Endothelial cell (in vitro differentiated cells): ENCODE data around the gene PTPRE. TPM values are rescaled to one million over a fixed set of nuclear protein-coding genes. Genes with fewer than 3 reads are reported as not detected.
A peak's percentile ranks its signal among the peaks of the same experiment; 100 is the strongest.

Source experiments
- DNase-seq: peaks from one replicate; pipeline ENCODE4 v3.0.0; 2021; ENCODE audit warnings: low spot score
- H3K27ac Mint-ChIP-seq: one replicate; pipeline ENCODE4 v1.8.0; 2021; ENCODE audit warnings: mixed read lengths, inconsistent platforms; ENCODE audit not compliant: unreplicated experiment
- H3K27me3 Mint-ChIP-seq: one replicate; pipeline ENCODE4 v1.8.0; 2021; ENCODE audit warnings: mild to moderate bottlenecking, moderate library complexity, mixed read lengths, inconsistent platforms; ENCODE audit not compliant: unreplicated experiment
- H3K36me3 Mint-ChIP-seq: one replicate; pipeline ENCODE4 v1.8.0; 2021; ENCODE audit warnings: mild to moderate bottlenecking, low read depth, mixed read lengths, inconsistent platforms; ENCODE audit not compliant: unreplicated experiment
- H3K4me1 Mint-ChIP-seq: one replicate; pipeline ENCODE4 v1.8.0; 2021; ENCODE audit warnings: mild to moderate bottlenecking, mixed read lengths, inconsistent platforms; ENCODE audit not compliant: unreplicated experiment
- H3K4me3 Mint-ChIP-seq: one replicate; pipeline ENCODE4 v1.8.0; 2021; ENCODE audit warnings: mild to moderate bottlenecking, mixed read lengths, inconsistent platforms; ENCODE audit not compliant: unreplicated experiment
- H3K9me3 Mint-ChIP-seq: one replicate; pipeline ENCODE4 v1.8.0; 2021; ENCODE audit warnings: mixed read lengths, inconsistent platforms; ENCODE audit not compliant: unreplicated experiment
- CTCF ChIP-seq: fragments of 200-600 bp; sonication (generic); IDR thresholded peaks from one replicate; pipeline ENCODE4 v1.5.0; 2021; ENCODE audit warnings: antibody characterized with exemption; ENCODE audit not compliant: unreplicated experiment
- total RNA-seq: library from RNA; stranded (reverse); fragmentation: NEBNext Ultra II Directional; extraction: Animal tissue kit (Norgen Biotek cat#: 25700); gene quantifications from one replicate; pipeline ENCODE4 v1.2.1, GENCODE V29; 2021; ENCODE audit not compliant: unreplicated experiment

PTPRE gene
- total RNA-seq, 1 donor from 2014 or later = 117 TPM

- Mint-ChIP-seq H3K27me3 (no peaks in the 10 kb centered on the region), H3K27ac (no peak overlapping the region), H3K4me3 (no peak overlapping the region), H3K9me3 (no peaks in the 10 kb centered on the region), H3K36me3 (no peaks in the 10 kb centered on the region), H3K4me1 (no peaks in the 10 kb centered on the region)
- no peak for DNase-seq
- no peak for TF ChIP-seq CTCF
These were observed 208.0 kb downstream of the PTPRE start for GRCh38 chr10:128114901-128115300.

- DNase-seq = no peak
- TF ChIP-seq CTCF = no peak
- H3K27me3 Mint-ChIP-seq = no peaks in the 10 kb centered on the region
- no peaks in the 10 kb centered on the region for H3K36me3 Mint-ChIP-seq
- no peak overlapping the region for H3K27ac Mint-ChIP-seq
- no peaks in the 10 kb centered on the region for H3K4me1 Mint-ChIP-seq
- no peaks in the 10 kb centered on the region for H3K9me3 Mint-ChIP-seq
- no peak overlapping the region for H3K4me3 Mint-ChIP-seq
These were observed 208.5 kb downstream of the PTPRE start for GRCh38 chr10:128115356-128115755.

GRCh38 chr10:128116187-128116586 is 209.3 kb downstream of the PTPRE start:
- no peak for DNase-seq
- Mint-ChIP-seq H3K36me3 (no peaks in the 10 kb centered on the region), H3K27me3 (no peaks in the 10 kb centered on the region), H3K9me3 (no peaks in the 10 kb centered on the region), H3K4me3 (no peak overlapping the region), H3K27ac (no peak overlapping the region), H3K4me1 (no peaks in the 10 kb centered on the region)
- TF ChIP-seq CTCF = no peak

GRCh38 chr10:128116851-128117615 is 210.1 kb downstream of the PTPRE start:
- H3K9me3 Mint-ChIP-seq = no peaks in the 10 kb centered on the region
- no peaks in the 10 kb centered on the region for H3K27me3 Mint-ChIP-seq
- no peaks in the 10 kb centered on the region for H3K36me3 Mint-ChIP-seq
- no peak overlapping the region for H3K4me3 Mint-ChIP-seq
- H3K27ac Mint-ChIP-seq = no peak overlapping the region
- peak; percentile 31 for DNase-seq
- no peaks in the 10 kb centered on the region for H3K4me1 Mint-ChIP-seq
- TF ChIP-seq CTCF = peak; percentile 57

GRCh38 chr10:128121750-128122412 is 215.0 kb downstream of the PTPRE start:
- no peak for TF ChIP-seq CTCF
- DNase-seq = no peak
- Mint-ChIP-seq H3K4me3 (no peak overlapping the region), H3K27ac (no peak overlapping the region), H3K36me3 (no peaks in the 10 kb centered on the region), H3K4me1 (peaks cover 10% of the 10 kb centered on the region), H3K9me3 (no peaks in the 10 kb centered on the region), H3K27me3 (no peaks in the 10 kb centered on the region)
